HepG2 (cell line): ENCODE data around the gene DMAP1. TPM values are rescaled to one million over a fixed set of nuclear protein-coding genes. Genes with fewer than 3 reads are reported as not detected.

Experiments
- ATAC-seq: fragments of 200-7000 bp; cut with Tn5 transposase; 3 replicates; pipeline ENCODE4 v1.9.1; 2020; ENCODE audit warnings: mild to moderate bottlenecking, moderate library complexity
- BruUV-seq: library from RNA; stranded (reverse); fragments of 400-500 nt; replicated peaks from 2 replicates; lab custom pipeline; 2021; lab: Mats Ljungman, UMichigan
- CTCF ChIA-PET: fragments of 300-600 bp; formaldehyde crosslinking; extraction: SDS; loops from one replicate; lab custom pipeline; 2021; ENCODE audit warnings: low total read pairs, inconsistent platforms, low intra/inter-chr PET ratio; lab: Yijun Ruan, JAX
- POLR2A ChIA-PET: fragments of 350-600 bp; sonication (Branson Sonifier 250); formaldehyde crosslinking; loops from one replicate; lab custom pipeline; 2020; ENCODE audit warnings: antibody characterized with exemption, inconsistent platforms; lab: Yijun Ruan, JAX
- DNase-seq: peaks from one replicate; pipeline ENCODE4 v3.0.0-alpha.2; 2015; ENCODE audit warnings: low spot score
- FAIRE-seq: peaks from 3 replicates; lab custom pipeline; 2011; peaks lifted over from hg19 to GRCh38; lab: Jason Lieb, UNC
- H2AFZ ChIP-seq: one replicate; pipeline ENCODE4 v1.6.1; 2011; ENCODE audit warnings: low read length, inconsistent platforms
- H3K27ac ChIP-seq: fragments of 300-600 bp; 3 replicates; pipeline ENCODE4 v1.8.0; 2011; ENCODE audit warnings: mixed run types, mild to moderate bottlenecking, mixed read lengths, low read length, inconsistent platforms; ENCODE audit not compliant: insufficient read depth; ENCODE audit errors: extremely low read length
- H3K27me3 ChIP-seq, 2 experiments: fragments of 200-600 bp in 1 of 2; 2 replicates in 1 of 2; 3 replicates in 1 of 2; pipeline versions ENCODE4 v1.6.0 to v1.8.0; 2011; ENCODE audit warnings: low read length in 2 of 2, mild to moderate bottlenecking in 2 of 2, moderate library complexity in 2 of 2, inconsistent platforms in 1 of 2; ENCODE audit not compliant: insufficient read depth in 2 of 2, control insufficient read depth in 1 of 2
- H3K36me3 ChIP-seq, 2 experiments: fragments of 200-600 bp in 1 of 2; replicated peaks in 1 of 2; 2 replicates in 1 of 2; 3 replicates in 1 of 2; pipeline versions ENCODE4 v1.5.1 to v1.8.0; 2011; ENCODE audit warnings: low read length in 2 of 2, inconsistent platforms in 1 of 2; ENCODE audit not compliant: insufficient read depth in 2 of 2, control insufficient read depth in 1 of 2
- H3K4me1 ChIP-seq: 2 replicates; pipeline ENCODE4 v1.5.1; 2012; ENCODE audit warnings: low read length, inconsistent platforms; ENCODE audit not compliant: insufficient read depth
- H3K4me2 ChIP-seq: 2 replicates; pipeline ENCODE4 v1.6.0; 2011; ENCODE audit warnings: low read depth, low read length, inconsistent platforms
- H3K4me3 ChIP-seq, 3 experiments: fragments of 200-600 bp in 1 of 3; sonication (generic), shearing (Covaris generic) in 1 of 3; replicated peaks in 1 of 3; 2 replicates each; pipeline ENCODE4 v1.5.1; 2011 to 2016; ENCODE audit warnings: low read length in 3 of 3, inconsistent platforms in 2 of 3, low read depth in 2 of 3, mild to moderate bottlenecking in 2 of 3, control low read depth in 1 of 3, mixed read lengths in 1 of 3; ENCODE audit not compliant: insufficient read depth in 1 of 3
- H3K79me2 ChIP-seq: one replicate; pipeline ENCODE4 v1.6.1; 2011; ENCODE audit warnings: low read length, inconsistent platforms; ENCODE audit not compliant: insufficient read depth
- H3K9ac ChIP-seq: 2 replicates; pipeline ENCODE4 v1.6.0; 2011; ENCODE audit warnings: mild to moderate bottlenecking, low read depth, low read length, inconsistent platforms; ENCODE audit not compliant: insufficient read depth
- H3K9me3 ChIP-seq: 2 replicates; pipeline ENCODE4 v1.5.1; 2012; ENCODE audit warnings: mild to moderate bottlenecking, low read length
- H4K20me1 ChIP-seq: 2 replicates; pipeline ENCODE4 v1.6.0; 2011; ENCODE audit warnings: inconsistent platforms, mild to moderate bottlenecking, low read length, moderate library complexity; ENCODE audit not compliant: insufficient read depth
- GABPB1 ChIP-seq: IDR thresholded peaks from 2 replicates; pipeline ENCODE4 v1.6.1; 2016; ENCODE audit warnings: mild to moderate bottlenecking, missing genetic modification reagents, moderate library complexity, missing compliant biosample characterization
- HDAC6 ChIP-seq: fragments of 200-600 bp; sonication (generic); IDR thresholded peaks from 2 replicates; pipeline ENCODE4 v1.7.0; 2017; ENCODE audit warnings: mild to moderate bottlenecking, antibody characterized with exemption, low read length, low read depth
- JUN ChIP-seq: sonication (generic); formaldehyde crosslinking; IDR thresholded peaks from 2 replicates; pipeline ENCODE4 v1.4.0; 2020; ENCODE audit warnings: mild to moderate bottlenecking, missing genetic modification reagents
- MEF2D ChIP-seq: sonication (generic); formaldehyde crosslinking; IDR thresholded peaks from 2 replicates; pipeline ENCODE4 v1.5.1; 2020; ENCODE audit warnings: mild to moderate bottlenecking, missing genetic modification reagents
- SP1 ChIP-seq, 2 experiments: fragments of 450-650 bp in 1 of 2; sonication (generic) in 1 of 2; formaldehyde crosslinking in 1 of 2; IDR thresholded peaks; 2 replicates each; pipeline versions ENCODE4 v1.4.0 to v1.6.1; 2016 to 2020; ENCODE audit warnings: missing genetic modification reagents in 1 of 2
- SP2 ChIP-seq: sonication (generic); formaldehyde crosslinking; IDR thresholded peaks from 2 replicates; pipeline ENCODE4 v1.5.1; 2020; ENCODE audit warnings: mild to moderate bottlenecking, missing genetic modification reagents
- SP4 ChIP-seq: sonication (generic); formaldehyde crosslinking; IDR thresholded peaks from 2 replicates; pipeline ENCODE4 v1.8.1; 2023; ENCODE audit warnings: mild to moderate bottlenecking, missing genetic modification reagents
- TOE1 ChIP-seq: sonication (generic); formaldehyde crosslinking; IDR thresholded peaks from 2 replicates; pipeline ENCODE4 v1.4.0; 2020; ENCODE audit warnings: mild to moderate bottlenecking, missing genetic modification reagents
- ZNF615 ChIP-seq: sonication (generic); formaldehyde crosslinking; IDR thresholded peaks from 2 replicates; pipeline ENCODE4 v1.5.0; 2020; ENCODE audit warnings: mild to moderate bottlenecking, missing genetic modification reagents, borderline replicate concordance
- WGBS: methylation state at CpG from one replicate; pipeline ENCODE4 v1.1.6; 2017; ENCODE audit warnings: low lambda C conversion rate; 5-methylcytosine and 5-hydroxymethylcytosine counted together
- in situ Hi-C: cut with HindIII; loops from 2 replicates; pipeline ENCODE4 v1.10.0; 2017; ENCODE audit warnings: low pct_unique_long_range_greater_than_20kb; ENCODE audit not compliant: extremely low pct_ligation_motif_present
- intact Hi-C: fragments of 100-400 bp; cut with micrococcal nuclease; formaldehyde crosslinking; loops from one replicate; pipeline ENCODE4 v1.10.0; 2022; ENCODE audit not compliant: unreplicated experiment
- polyA plus RNA-seq, 8 experiments: library from polyadenylated mRNA; depleted of rRNA in 3 of 8; stranded (reverse) in 7 of 8; unstranded in 1 of 8; fragments of >200 nt; fragmentation: Illumina TruSeq in 4 of 8; extraction: Trizol in 4 of 8; gene quantifications; 2 replicates each; pipeline versions ENCODE4 v1.2.1 to v1.2.3, GENCODE V29; 2011 to 2016; ENCODE audit warnings: low read depth in 4 of 8, missing spikeins in 1 of 8, mixed read lengths in 1 of 8; ENCODE audit not compliant: insufficient read depth in 1 of 8
- total RNA-seq, 5 experiments: library from RNA; depleted of rRNA; stranded (reverse); fragments of >200 nt; fragmentation: Illumina TruSeq; extraction: Trizol; gene quantifications; 2 replicates each; pipeline ENCODE4 v1.2.3, GENCODE V29; 2016; ENCODE audit warnings: low read depth in 1 of 5
- TF ChIP-seq, protein P1 (sequence below): sonication (generic); formaldehyde crosslinking; IDR thresholded peaks from 2 replicates; pipeline ENCODE4 v1.8.1; 2023; ENCODE audit warnings: mild to moderate bottlenecking, inconsistent platforms, moderate library complexity, missing genetic modification reagents, borderline replicate concordance

DMAP1 gene
- total and polyA plus RNA-seq, 2 of the 13 experiments (the other 11 are each of a cell fraction or from before 2014, with no cell fraction given): 17.6 to 32.7 TPM

DNA sequence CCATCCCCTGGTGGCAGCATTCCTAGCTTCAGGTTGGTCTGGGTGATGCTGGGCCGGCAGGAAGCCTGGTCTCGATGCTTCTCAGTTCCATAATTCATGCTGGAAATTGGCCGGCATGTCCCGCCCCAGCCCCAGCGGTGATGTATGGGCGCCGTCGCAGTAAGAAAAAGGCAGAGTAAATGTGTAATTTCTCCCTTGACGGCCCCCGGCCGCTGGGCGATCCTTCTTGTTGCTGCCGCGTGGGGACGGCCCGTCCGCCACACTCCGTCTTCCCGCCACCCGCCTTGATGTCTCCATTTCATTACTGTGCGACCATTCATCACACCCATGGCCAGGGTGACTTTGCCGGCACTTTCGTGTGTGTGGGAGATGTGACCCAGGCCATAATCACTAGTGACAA, 8.5 kb downstream of the DMAP1 start:
- Histone ChIP-seq H3K9ac (no peak overlapping the region), H3K4me1 (peaks cover 13% of the 10 kb centered on the region), H3K36me3 (peaks cover 19 to 35% of the 10 kb centered on the region in 2 experiments), H3K27ac (no peak overlapping the region), H3K4me3 (no peak overlapping the region), H4K20me1 (no peaks in the 10 kb centered on the region), H3K27me3 (no peaks in the 10 kb centered on the region; a peak in 1 of 5 replicates), H2AFZ (no peak overlapping the region), H3K9me3 (no peaks in the 10 kb centered on the region), H3K4me2 (no peak overlapping the region), H3K79me2 (no peaks in the 10 kb centered on the region)
- no peak for TF ChIP-seq SP1 (IDR thresholded peaks at IDR 0.05)
- TF ChIP-seq SP1 (CRISPR knock-in tag; IDR thresholded peaks at IDR 0.05): no peak
- TF ChIP-seq HDAC6: no peak
- no peak for TF ChIP-seq SP2
- TF ChIP-seq, protein P1, sequence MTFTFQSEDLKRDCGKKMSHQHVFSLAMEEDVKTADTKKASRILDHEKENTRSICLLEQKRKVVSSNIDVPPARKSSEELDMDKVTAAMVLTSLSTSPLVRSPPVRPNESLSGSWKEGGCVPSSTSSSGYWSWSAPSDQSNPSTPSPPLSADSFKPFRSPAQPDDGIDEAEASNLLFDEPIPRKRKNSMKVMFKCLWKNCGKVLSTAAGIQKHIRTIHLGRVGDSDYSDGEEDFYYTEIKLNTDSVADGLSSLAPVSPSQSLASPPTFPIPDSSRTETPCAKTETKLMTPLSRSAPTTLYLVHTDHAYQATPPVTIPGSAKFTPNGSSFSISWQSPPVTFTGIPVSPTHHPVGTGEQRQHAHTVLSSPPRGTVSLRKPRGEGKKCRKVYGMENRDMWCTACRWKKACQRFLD (CRISPR knock-in tag): no peak
- no peak for TF ChIP-seq JUN (CRISPR knock-in tag)
- no peak for TF ChIP-seq GABPB1
- no peak for TF ChIP-seq SP4 (CRISPR knock-in tag)
- TF ChIP-seq TOE1 (CRISPR knock-in tag): no peak
- no peak for TF ChIP-seq MEF2D (CRISPR knock-in tag)
- TF ChIP-seq ZNF615 (CRISPR knock-in tag): no peak
- intact Hi-C loops (no loop called here), in situ Hi-C loops (loop anchor here (25.0 kb wide), 1 partner anchor 366 kb away; no protein-coding TSS in a partner anchor)
- WGBS: 98% methylated on average over 23 of the region's 23 CpGs
- POLR2A ChIA-PET: interaction anchor here (1.6 kb wide), 1 partner anchor 62 kb away, joined by 4 read pairs; no protein-coding TSS in a partner anchor
- ATAC-seq (no peak), DNase-seq (no peak), FAIRE-seq (no peak)
- BruUV-seq: no TSS peak
- CTCF ChIA-PET: no interaction called here
